Liver (tissue), 9 donors: Measurements from ENCODE around the gene LMF2. TPM values are rescaled to one million over a fixed set of nuclear protein-coding genes. Genes with fewer than 3 reads are reported as not detected.

Experiments
- DNase-seq: peaks from one replicate; pipeline ENCODE4 v3.0.0-alpha.2; 2017; ENCODE audit warnings: low spot score
- H3K27ac ChIP-seq, 2 donors: one replicate each; pipeline ENCODE4 v1.7.0; 2013; ENCODE audit warnings: inconsistent platforms in 2 of 2, low read length in 2 of 2, control low read depth in 1 of 2, low read depth in 1 of 2, mild to moderate bottlenecking in 1 of 2
- H3K27me3 ChIP-seq, 4 donors: one replicate each; pipeline versions ENCODE4 v1.6.1 to v1.7.0; 2013; ENCODE audit warnings: low read length in 3 of 4, inconsistent platforms in 1 of 4, mild to moderate bottlenecking in 1 of 4, moderate library complexity in 1 of 4; ENCODE audit not compliant: control insufficient read depth in 4 of 4, insufficient read depth in 4 of 4
- H3K36me3 ChIP-seq, 4 donors: one replicate each; pipeline versions ENCODE4 v1.6.1 to v1.7.0; 2013; ENCODE audit warnings: low read length in 3 of 4, mild to moderate bottlenecking in 3 of 4, low read depth in 1 of 4, moderate library complexity in 1 of 4; ENCODE audit not compliant: control insufficient read depth in 4 of 4, insufficient read depth in 3 of 4
- H3K4me1 ChIP-seq, 4 donors: one replicate each; pipeline versions ENCODE4 v1.6.1 to v1.7.0; 2013; ENCODE audit warnings: low read length in 3 of 4, mild to moderate bottlenecking in 3 of 4, moderate library complexity in 1 of 4; ENCODE audit not compliant: control insufficient read depth in 4 of 4, insufficient read depth in 4 of 4
- H3K4me3 ChIP-seq, 3 donors: one replicate each; pipeline versions ENCODE4 v1.6.1 to v1.7.0; 2013; ENCODE audit warnings: low read length in 3 of 3, control low read depth in 1 of 3, low read depth in 1 of 3, mild to moderate bottlenecking in 1 of 3
- H3K9ac ChIP-seq, 2 donors: one replicate each; pipeline ENCODE4 v1.7.0; 2013; ENCODE audit warnings: low read length in 2 of 2, mild to moderate bottlenecking in 2 of 2, moderate library complexity in 2 of 2, control low read depth in 1 of 2, low read depth in 1 of 2
- H3K9me3 ChIP-seq, 4 donors: one replicate each; pipeline versions ENCODE4 v1.6.1 to v1.7.0; 2013; ENCODE audit warnings: low read length in 3 of 4; ENCODE audit not compliant: control insufficient read depth in 4 of 4
- ATF3 ChIP-seq: IDR thresholded peaks from 2 replicates; pipeline ENCODE4 v1.6.1; 2016; ENCODE audit warnings: antibody characterized with exemption
- CTCF ChIP-seq: fragments of 150-350 bp; IDR thresholded peaks from 2 replicates; pipeline ENCODE4 v1.5.1; 2017; ENCODE audit warnings: improper control_type of control experiment, low read depth, low read length; ENCODE audit not compliant: missing input control
- EGR1 ChIP-seq, 2 donors: IDR thresholded peaks; 2 replicates each; pipeline ENCODE4 v1.6.1; 2016 to 2018; ENCODE audit warnings: antibody characterized with exemption in 2 of 2, low read depth in 2 of 2
- FOXA1 ChIP-seq: IDR thresholded peaks from 2 replicates; pipeline ENCODE4 v1.6.1; 2016; ENCODE audit warnings: antibody characterized with exemption
- FOXA2 ChIP-seq: IDR thresholded peaks from 2 replicates; pipeline ENCODE4 v1.6.1; 2016; ENCODE audit warnings: antibody characterized with exemption
- GABPA ChIP-seq, 2 donors: IDR thresholded peaks in 1 of 2; conservative IDR thresholded peaks in 1 of 2; 2 replicates each; pipeline ENCODE4 v1.6.1; 2016; ENCODE audit warnings: antibody characterized with exemption in 2 of 2, mild to moderate bottlenecking in 1 of 2, moderate library complexity in 1 of 2
- HNF4A ChIP-seq, 2 donors: conservative IDR thresholded peaks; 2 replicates each; pipeline ENCODE4 v1.6.1; 2016; ENCODE audit warnings: antibody characterized with exemption in 2 of 2, mild to moderate bottlenecking in 2 of 2
- HNF4G ChIP-seq: IDR thresholded peaks from 2 replicates; pipeline ENCODE4 v1.6.1; 2016; ENCODE audit warnings: antibody characterized with exemption
- JUND ChIP-seq, 2 donors: IDR thresholded peaks; 2 replicates each; pipeline ENCODE4 v1.6.1; 2016; ENCODE audit warnings: antibody characterized with exemption in 2 of 2
- MAX ChIP-seq: IDR thresholded peaks from 2 replicates; pipeline ENCODE4 v1.6.1; 2016; ENCODE audit warnings: antibody characterized with exemption
- NR2F2 ChIP-seq: IDR thresholded peaks from 2 replicates; pipeline ENCODE4 v1.6.1; 2016; ENCODE audit warnings: antibody characterized with exemption
- RAD21 ChIP-seq, 2 donors: IDR thresholded peaks; 2 replicates each; pipeline ENCODE4 v1.6.1; 2016; ENCODE audit warnings: antibody characterized with exemption in 2 of 2, mild to moderate bottlenecking in 2 of 2
- RXRA ChIP-seq, 2 donors: IDR thresholded peaks; 2 replicates each; pipeline ENCODE4 v1.6.1; 2017 to 2018; ENCODE audit warnings: antibody characterized with exemption in 2 of 2, mild to moderate bottlenecking in 1 of 2
- SP1 ChIP-seq: IDR thresholded peaks from 2 replicates; pipeline ENCODE4 v1.6.1; 2018; ENCODE audit warnings: antibody characterized with exemption, mild to moderate bottlenecking
- TAF1 ChIP-seq: conservative IDR thresholded peaks from 2 replicates; pipeline ENCODE4 v1.6.1; 2016; ENCODE audit warnings: antibody characterized with exemption, mild to moderate bottlenecking
- YY1 ChIP-seq: IDR thresholded peaks from 2 replicates; pipeline ENCODE4 v1.6.1; 2016; ENCODE audit warnings: antibody characterized with exemption, mild to moderate bottlenecking
- ZBTB33 ChIP-seq: IDR thresholded peaks from 2 replicates; pipeline ENCODE4 v1.6.1; 2016; ENCODE audit warnings: antibody characterized with exemption
- WGBS: extraction: QIAGEN DNeasy Blood & Tissue Kit; methylation state at CpG from one replicate; pipeline ENCODE4 v1.1.7; 2013; 5-methylcytosine and 5-hydroxymethylcytosine counted together
- polyA plus RNA-seq, 2 donors: library from polyadenylated mRNA; stranded (reverse) in 1 of 2; unstranded in 1 of 2; fragments of 200-250 nt in 1 of 2; fragments of >200 nt in 1 of 2; fragmentation: Nextera tagmentation in 1 of 2; extraction: Ambion mirVana in 1 of 2; gene quantifications; one replicate each; pipeline versions ENCODE4 v1.2.1 to v1.2.3, GENCODE V29; 2013 to 2015
- total RNA-seq, 2 donors: library from RNA; depleted of rRNA; stranded (reverse); fragments of >200 nt; gene quantifications; one replicate each; pipeline ENCODE4 v1.2.3, GENCODE V29; 2014
- TF ChIP-seq, protein P1 (sequence below): IDR thresholded peaks from 2 replicates; pipeline ENCODE4 v1.6.1; 2016; ENCODE audit warnings: antibody characterized with exemption, mild to moderate bottlenecking
- donor health status: healthy.
- donor health status: healthy.
- donor health status: healthy.
- donor health status: healthy.
- donor health status: healthy.

Gene LMF2
- total and polyA plus RNA-seq, 4 donors, result 16.7 to 35.6 (median 25.9) TPM

DNA sequence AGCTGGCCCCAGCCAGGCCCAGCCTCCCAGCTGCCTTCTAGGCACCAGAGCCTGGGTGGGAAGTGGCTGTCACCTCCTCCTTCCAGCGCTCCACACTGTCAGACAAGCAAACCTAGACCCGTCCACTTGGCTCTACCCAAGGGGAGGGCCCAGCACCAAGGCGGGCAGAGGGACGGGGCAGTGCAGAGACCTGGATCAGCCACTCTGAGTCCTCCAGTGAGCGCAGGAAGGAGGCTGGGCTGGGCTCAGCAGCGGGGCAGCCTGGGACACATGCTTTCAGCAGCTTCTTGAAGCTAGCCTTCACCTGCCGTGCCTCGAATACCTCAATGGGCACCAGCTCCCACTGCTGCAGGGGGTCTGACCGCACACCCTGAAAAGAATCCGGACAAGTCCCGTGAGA, 51.5 kb downstream of the LMF2 start (continued):
- TF ChIP-seq ZBTB33, result no peak

GRCh38 chr22:50455201-50455600, 52.3 kb downstream of the LMF2 start:
- no peak for DNase-seq
- no peaks in the 10 kb centered on the region for H3K9me3 ChIP-seq
- no peak overlapping the region for H3K9ac ChIP-seq
- no peak overlapping the region for H3K4me3 ChIP-seq
- no peak overlapping the region for H3K27ac ChIP-seq
- WGBS, result 97% methylated on average over 18 of the region's 18 CpGs
- H3K27me3 ChIP-seq, result no peaks in the 10 kb centered on the region
- peaks cover 13 to 56% (median 20%) of the 10 kb centered on the region in 4 donors for H3K36me3 ChIP-seq
- TF ChIP-seq SP1 (no peak), EGR1 (IDR thresholded peaks at IDR 0.05; ENCODE audit: low read depth in 2 of 2) (no peak), FOXA2 (no peak), RAD21 (IDR thresholded peaks at IDR 0.05) (no peak), ZBTB33 (no peak), ATF3 (no peak), TAF1 (no peak), JUND (IDR thresholded peaks at IDR 0.05) (no peak), CTCF (no peak), MAX (no peak), FOXA1 (no peak), GABPA (IDR thresholded peaks at IDR 0.05 in 1 of 2, conservative IDR thresholded peaks at IDR 0.05 in 1 of 2) (no peak), RXRA (IDR thresholded peaks at IDR 0.05) (no peak), NR2F2 (no peak), HNF4A (conservative IDR thresholded peaks at IDR 0.05) (no peak), YY1 (no peak), HNF4G (no peak)
- TF ChIP-seq, protein P1, sequence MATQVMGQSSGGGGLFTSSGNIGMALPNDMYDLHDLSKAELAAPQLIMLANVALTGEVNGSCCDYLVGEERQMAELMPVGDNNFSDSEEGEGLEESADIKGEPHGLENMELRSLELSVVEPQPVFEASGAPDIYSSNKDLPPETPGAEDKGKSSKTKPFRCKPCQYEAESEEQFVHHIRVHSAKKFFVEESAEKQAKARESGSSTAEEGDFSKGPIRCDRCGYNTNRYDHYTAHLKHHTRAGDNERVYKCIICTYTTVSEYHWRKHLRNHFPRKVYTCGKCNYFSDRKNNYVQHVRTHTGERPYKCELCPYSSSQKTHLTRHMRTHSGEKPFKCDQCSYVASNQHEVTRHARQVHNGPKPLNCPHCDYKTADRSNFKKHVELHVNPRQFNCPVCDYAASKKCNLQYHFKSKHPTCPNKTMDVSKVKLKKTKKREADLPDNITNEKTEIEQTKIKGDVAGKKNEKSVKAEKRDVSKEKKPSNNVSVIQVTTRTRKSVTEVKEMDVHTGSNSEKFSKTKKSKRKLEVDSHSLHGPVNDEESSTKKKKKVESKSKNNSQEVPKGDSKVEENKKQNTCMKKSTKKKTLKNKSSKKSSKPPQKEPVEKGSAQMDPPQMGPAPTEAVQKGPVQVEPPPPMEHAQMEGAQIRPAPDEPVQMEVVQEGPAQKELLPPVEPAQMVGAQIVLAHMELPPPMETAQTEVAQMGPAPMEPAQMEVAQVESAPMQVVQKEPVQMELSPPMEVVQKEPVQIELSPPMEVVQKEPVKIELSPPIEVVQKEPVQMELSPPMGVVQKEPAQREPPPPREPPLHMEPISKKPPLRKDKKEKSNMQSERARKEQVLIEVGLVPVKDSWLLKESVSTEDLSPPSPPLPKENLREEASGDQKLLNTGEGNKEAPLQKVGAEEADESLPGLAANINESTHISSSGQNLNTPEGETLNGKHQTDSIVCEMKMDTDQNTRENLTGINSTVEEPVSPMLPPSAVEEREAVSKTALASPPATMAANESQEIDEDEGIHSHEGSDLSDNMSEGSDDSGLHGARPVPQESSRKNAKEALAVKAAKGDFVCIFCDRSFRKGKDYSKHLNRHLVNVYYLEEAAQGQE, result no peak
- no peaks in the 10 kb centered on the region for H3K4me1 ChIP-seq
